PC-3 (cell line): Measurements from ENCODE around the gene PCDHA1. TPM values are rescaled to one million over a fixed set of nuclear protein-coding genes. Genes with fewer than 3 reads are reported as not detected.
"Not testable (repeated sequence)": the region's sequence is repeated elsewhere in the genome, so short reads cannot be mapped to it uniquely, and the experiment has no call there.

ENCODE experiments used
- ATAC-seq: fragments of 200-7000 bp; cut with Tn5 transposase; 2 replicates; pipeline ENCODE4 v1.9.1; 2020; ENCODE audit warnings: mild to moderate bottlenecking, moderate library complexity
- BruUV-seq: library from RNA; stranded (reverse); fragments of 400-500 nt; replicated peaks from 2 replicates; lab custom pipeline; 2021; lab: Mats Ljungman, UMichigan
- CTCF ChIA-PET: fragments of 300-600 bp; sonication (Branson Sonifier 250); formaldehyde crosslinking; loops from one replicate; lab custom pipeline; 2022; ENCODE audit warnings: antibody characterized with exemption; lab: Charles Lee
- POLR2A ChIA-PET: fragments of 300-600 bp; sonication (Branson Sonifier 250); formaldehyde crosslinking; loops from one replicate; lab custom pipeline; 2022; ENCODE audit warnings: antibody characterized with exemption; ENCODE audit not compliant: unreplicated experiment; lab: Charles Lee
- DNase-seq: peaks from one replicate; pipeline ENCODE4 v3.0.0-alpha.2; 2015
- H2AFZ ChIP-seq: fragments of 300-600 bp; sonication (generic); 2 replicates; pipeline ENCODE4 v1.6.0; 2016; ENCODE audit warnings: antibody characterized with exemption, low read length
- H3F3A ChIP-seq: fragments of 300-600 bp; sonication (generic); one replicate; pipeline ENCODE4 v1.6.0; 2017; ENCODE audit warnings: antibody characterized with exemption, low read length, control low read depth, mild to moderate bottlenecking; ENCODE audit not compliant: unreplicated experiment
- H3K27ac ChIP-seq: fragments of 300-600 bp; sonication (generic); 2 replicates; pipeline ENCODE4 v1.5.1; 2016; ENCODE audit warnings: mild to moderate bottlenecking, low read length
- H3K27me3 ChIP-seq: fragments of 300-600 bp; sonication (generic); 2 replicates; pipeline ENCODE4 v1.6.1; 2016; ENCODE audit warnings: low read length, mixed read lengths
- H3K36me3 ChIP-seq: fragments of 300-600 bp; sonication (generic); 2 replicates; pipeline ENCODE4 v1.6.1; 2016; ENCODE audit warnings: low read depth, mixed run types, low read length, mixed read lengths
- H3K4me1 ChIP-seq: fragments of 300-600 bp; sonication (generic); 2 replicates; pipeline ENCODE4 v1.5.1; 2016; ENCODE audit warnings: low read length; ENCODE audit not compliant: insufficient read depth
- H3K4me2 ChIP-seq: fragments of 300-600 bp; sonication (generic); 2 replicates; pipeline ENCODE4 v1.6.0; 2016; ENCODE audit warnings: low read length
- H3K4me3 ChIP-seq: fragments of 300-600 bp; sonication (generic); 2 replicates; pipeline ENCODE4 v1.5.1; 2016; ENCODE audit warnings: mild to moderate bottlenecking, low read length, mixed read lengths
- H3K79me2 ChIP-seq: fragments of 300-600 bp; sonication (generic); 2 replicates; pipeline ENCODE4 v1.6.1; 2017; ENCODE audit warnings: low read length, mixed read lengths
- H3K9ac ChIP-seq: fragments of 300-600 bp; sonication (generic); 2 replicates; pipeline ENCODE4 v1.6.0; 2016; ENCODE audit warnings: mild to moderate bottlenecking, low read length
- H3K9me2 ChIP-seq: fragments of 300-600 bp; sonication (generic); replicated peaks from 2 replicates; pipeline ENCODE4 v1.6.1; 2016; ENCODE audit warnings: mixed run types, low read length, mixed read lengths
- H3K9me3 ChIP-seq: fragments of 300-600 bp; sonication (generic); 2 replicates; pipeline ENCODE4 v1.6.1; 2016; ENCODE audit warnings: low read length, mixed read lengths
- H4K20me1 ChIP-seq: fragments of 300-600 bp; sonication (generic); 2 replicates; pipeline ENCODE4 v1.6.1; 2016; ENCODE audit warnings: low read length, mixed read lengths
- EZH2 ChIP-seq: fragments of 300-600 bp; sonication (generic); IDR thresholded peaks from one replicate; pipeline ENCODE4 v1.6.1; 2017; ENCODE audit warnings: antibody characterized with exemption, mild to moderate bottlenecking, low read length; ENCODE audit not compliant: unreplicated experiment
- EZH2phosphoT487 ChIP-seq: fragments of 300-600 bp; sonication (generic); IDR thresholded peaks from 2 replicates; pipeline ENCODE4 v1.6.1; 2018; ENCODE audit warnings: mild to moderate bottlenecking, antibody characterized with exemption, low read length, borderline replicate concordance
- intact Hi-C: fragments of 100-400 bp; cut with micrococcal nuclease; formaldehyde crosslinking; loops from 2 replicates; pipeline ENCODE4 v1.9.0; 2023
- total RNA-seq: library from RNA; depleted of rRNA; stranded (reverse); fragments of >200 nt; gene quantifications from 2 replicates; pipeline ENCODE4 v1.2.3, GENCODE V29; 2014
- TF ChIP-seq, protein P1 (sequence below): fragments of 300-600 bp; sonication (generic); conservative IDR thresholded peaks from 2 replicates; pipeline ENCODE4 v1.5.1; 2017; ENCODE audit warnings: antibody characterized with exemption, low read depth, mild to moderate bottlenecking, low read length

The PCDHA1 gene
- total RNA-seq, 1 experiment from 2014 or later: not detected

DNA sequence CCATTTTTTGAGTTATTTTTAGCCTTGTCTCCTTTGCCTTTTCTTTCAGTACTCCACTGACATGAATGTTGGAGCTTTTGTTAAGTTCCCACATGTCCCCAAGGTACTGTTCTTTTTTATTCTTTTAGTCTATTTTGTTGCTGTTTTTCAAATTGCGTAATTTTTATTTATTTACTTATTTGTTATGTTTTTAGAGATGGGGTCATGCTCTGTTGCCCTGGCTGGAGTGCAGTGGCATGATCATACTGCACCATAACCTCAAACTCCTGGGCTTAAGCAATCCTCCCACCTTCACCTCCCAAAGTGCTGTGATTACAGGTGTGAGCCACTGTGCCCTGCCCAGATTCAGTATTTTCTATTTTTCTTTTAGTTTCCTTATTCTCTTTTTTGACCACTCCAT is 5.4 kb upstream of the PCDHA1 start:
- no peaks in the 10 kb centered on the region for H3K79me2 ChIP-seq
- DNase-seq (no peak), ATAC-seq (no peak)
- H3K9ac ChIP-seq: no peak overlapping the region
- 0 out of 2 replicates have a peak, but pooled peaks cover 12% of the 10 kb centered on the region for H3K9me3 ChIP-seq
- ChIA-PET CTCF (no interaction called here), POLR2A (no interaction called here)
- H3K4me1 ChIP-seq: no peaks in the 10 kb centered on the region
- H3K27ac ChIP-seq: no peak overlapping the region
- no peak overlapping the region for H3K4me3 ChIP-seq
- no peaks in the 10 kb centered on the region for H3K36me3 ChIP-seq
- H2AFZ ChIP-seq: no peak overlapping the region
- no peak overlapping the region for H3K4me2 ChIP-seq
- no peaks in the 10 kb centered on the region for H3F3A ChIP-seq
- H3K9me2 ChIP-seq: no peaks in the 10 kb centered on the region
- no TSS peak for BruUV-seq
- no peak for TF ChIP-seq EZH2
- no peak for TF ChIP-seq EZH2phosphoT487
- TF ChIP-seq, protein P1, sequence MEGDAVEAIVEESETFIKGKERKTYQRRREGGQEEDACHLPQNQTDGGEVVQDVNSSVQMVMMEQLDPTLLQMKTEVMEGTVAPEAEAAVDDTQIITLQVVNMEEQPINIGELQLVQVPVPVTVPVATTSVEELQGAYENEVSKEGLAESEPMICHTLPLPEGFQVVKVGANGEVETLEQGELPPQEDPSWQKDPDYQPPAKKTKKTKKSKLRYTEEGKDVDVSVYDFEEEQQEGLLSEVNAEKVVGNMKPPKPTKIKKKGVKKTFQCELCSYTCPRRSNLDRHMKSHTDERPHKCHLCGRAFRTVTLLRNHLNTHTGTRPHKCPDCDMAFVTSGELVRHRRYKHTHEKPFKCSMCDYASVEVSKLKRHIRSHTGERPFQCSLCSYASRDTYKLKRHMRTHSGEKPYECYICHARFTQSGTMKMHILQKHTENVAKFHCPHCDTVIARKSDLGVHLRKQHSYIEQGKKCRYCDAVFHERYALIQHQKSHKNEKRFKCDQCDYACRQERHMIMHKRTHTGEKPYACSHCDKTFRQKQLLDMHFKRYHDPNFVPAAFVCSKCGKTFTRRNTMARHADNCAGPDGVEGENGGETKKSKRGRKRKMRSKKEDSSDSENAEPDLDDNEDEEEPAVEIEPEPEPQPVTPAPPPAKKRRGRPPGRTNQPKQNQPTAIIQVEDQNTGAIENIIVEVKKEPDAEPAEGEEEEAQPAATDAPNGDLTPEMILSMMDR: no peak
- no peaks in the 10 kb centered on the region for H4K20me1 ChIP-seq
- no peaks in the 10 kb centered on the region for H3K27me3 ChIP-seq
- intact Hi-C loops: no loop called here

DNA sequence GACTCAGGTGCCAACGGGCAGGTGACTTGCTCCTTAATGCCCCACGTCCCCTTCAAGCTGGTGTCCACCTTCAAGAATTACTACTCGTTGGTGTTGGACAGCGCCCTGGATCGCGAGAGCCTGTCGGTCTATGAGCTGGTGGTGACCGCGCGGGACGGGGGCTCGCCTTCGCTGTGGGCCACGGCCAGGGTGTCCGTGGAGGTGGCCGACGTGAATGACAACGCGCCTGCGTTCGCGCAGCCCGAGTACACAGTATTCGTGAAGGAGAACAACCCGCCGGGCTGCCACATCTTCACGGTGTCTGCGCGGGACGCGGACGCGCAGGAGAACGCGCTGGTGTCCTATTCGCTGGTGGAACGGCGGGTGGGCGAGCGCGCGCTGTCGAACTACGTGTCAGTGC is 1.5 kb downstream of the PCDHA1 start:
- POLR2A ChIA-PET, DNase-seq, H3K27ac ChIP-seq, H3F3A ChIP-seq, H3K4me3 ChIP-seq, CTCF ChIA-PET, H3K9me2 ChIP-seq, BruUV-seq, H3K4me2 ChIP-seq, ATAC-seq, H3K4me1 ChIP-seq, H3K36me3 ChIP-seq, H3K27me3 ChIP-seq, H3K79me2 ChIP-seq, H2AFZ ChIP-seq, H3K9ac ChIP-seq, intact Hi-C loops, H4K20me1 ChIP-seq: not testable (repeated sequence)
- peaks cover 19% of the 10 kb centered on the region; the same call in 1 of the 2 replicates for H3K9me3 ChIP-seq

DNA sequence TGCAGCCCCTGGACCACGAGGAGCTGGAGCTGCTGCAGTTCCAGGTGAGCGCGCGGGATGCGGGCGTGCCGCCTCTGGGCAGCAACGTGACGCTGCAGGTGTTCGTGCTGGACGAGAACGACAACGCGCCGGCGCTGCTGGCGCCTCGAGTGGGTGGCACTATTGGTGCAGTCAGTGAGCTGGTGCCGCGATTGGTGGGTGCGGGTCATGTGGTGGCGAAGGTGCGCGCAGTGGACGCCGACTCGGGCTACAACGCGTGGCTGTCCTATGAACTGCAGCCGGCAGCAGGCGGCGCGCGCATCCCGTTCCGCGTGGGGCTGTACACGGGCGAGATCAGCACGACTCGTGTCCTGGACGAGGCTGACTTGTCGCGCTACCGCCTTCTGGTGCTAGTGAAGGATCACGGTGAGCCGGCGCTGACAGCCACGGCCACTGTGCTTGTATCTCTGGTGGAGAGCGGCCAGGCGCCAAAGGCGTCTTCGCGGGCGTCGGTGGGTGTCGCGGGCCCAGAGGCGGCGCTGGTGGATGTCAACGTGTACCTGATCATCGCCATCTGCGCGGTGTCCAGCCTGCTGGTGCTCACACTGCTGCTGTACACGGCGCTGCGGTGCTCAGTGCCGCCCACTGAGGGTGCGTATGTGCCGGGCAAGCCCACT is 2.0 kb downstream of the PCDHA1 start:
- not testable (repeated sequence) for H3K4me3 ChIP-seq

DNA sequence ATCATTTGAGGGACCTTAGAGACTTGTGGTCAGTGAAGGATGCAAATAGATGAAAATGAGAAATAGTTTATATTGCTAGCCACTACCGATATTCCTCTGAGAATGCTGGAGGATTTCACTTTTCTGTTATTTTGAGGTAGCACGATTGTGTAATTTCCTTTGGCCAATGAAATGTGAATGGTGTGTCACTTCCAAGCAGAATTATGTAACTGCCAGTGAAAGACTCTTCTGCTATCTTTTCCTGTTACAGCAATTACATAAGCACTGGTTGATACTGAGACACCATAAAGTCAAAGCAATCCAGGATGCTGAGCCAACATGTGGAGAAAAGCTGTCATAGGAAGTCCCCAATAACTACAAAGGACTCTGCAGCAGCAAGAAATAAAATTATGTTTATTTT is 5.1 kb downstream of the PCDHA1 start:
- DNase-seq: no peak
- H3K79me2 ChIP-seq: no peaks in the 10 kb centered on the region
- no peak overlapping the region for H2AFZ ChIP-seq
- no peaks in the 10 kb centered on the region for H3K9me2 ChIP-seq
- ATAC-seq: no peak
- ChIA-PET POLR2A (no interaction called here), CTCF (no interaction called here)
- H4K20me1 ChIP-seq: no peaks in the 10 kb centered on the region
- no peak overlapping the region for H3K4me3 ChIP-seq
- H3K4me2 ChIP-seq: no peak overlapping the region
- no peaks in the 10 kb centered on the region for H3K4me1 ChIP-seq
- H3F3A ChIP-seq: no peaks in the 10 kb centered on the region
- intact Hi-C loops: no loop called here
- H3K27me3 ChIP-seq: no peaks in the 10 kb centered on the region
- TF ChIP-seq, protein P1: no peak
- no peak for TF ChIP-seq EZH2
- no peak for TF ChIP-seq EZH2phosphoT487
- peaks cover 2% of the 10 kb centered on the region; the same call in 1 of the 2 replicates for H3K36me3 ChIP-seq
- no peak overlapping the region for H3K9ac ChIP-seq
- H3K27ac ChIP-seq: no peak overlapping the region
- BruUV-seq: no TSS peak
- peaks cover 18% of the 10 kb centered on the region for H3K9me3 ChIP-seq

More for the DNA sequence above, 2.0 kb downstream of the PCDHA1 start:
- H3K27ac ChIP-seq, H3F3A ChIP-seq, H3K9me2 ChIP-seq, POLR2A ChIA-PET, H3K79me2 ChIP-seq, DNase-seq, H4K20me1 ChIP-seq, intact Hi-C loops, H3K36me3 ChIP-seq, H3K4me2 ChIP-seq, H3K27me3 ChIP-seq, CTCF ChIA-PET, H2AFZ ChIP-seq, H3K4me1 ChIP-seq, H3K9ac ChIP-seq, ATAC-seq, BruUV-seq: not testable (repeated sequence)
- H3K9me3 ChIP-seq: peaks cover 22% of the 10 kb centered on the region; the same call in 1 of the 2 replicates
